Stimulated activated CD4-positive, alpha-beta T cell treated with anti-CD3 and anti-CD28 coated beads, Interleukin-15, amount 100 ng/mL, for 48 hours (primary cell): ENCODE results near the gene ASPRV1.

ENCODE experiments used
- DNase-seq, 2 donors: peaks; one replicate each; pipeline ENCODE4 v3.0.0-alpha.2; 2020; ENCODE audit warnings: low read depth in 2 of 2

Gene ASPRV1

GRCh38 chr2:69940691-69941090, 20.7 kb downstream of the ASPRV1 start:
- no peak for DNase-seq

GRCh38 chr2:69939722-69940121, 21.7 kb downstream of the ASPRV1 start:
- no peak for DNase-seq

GRCh38 chr2:69937968-69938367, 23.5 kb downstream of the ASPRV1 start:
- no peak for DNase-seq

GRCh38 chr2:69936906-69937305, 24.5 kb downstream of the ASPRV1 start:
- no peak for DNase-seq

GRCh38 chr2:69935011-69935410, 26.4 kb downstream of the ASPRV1 start:
- no peak for DNase-seq

- no peak for DNase-seq
Observed at GRCh38 chr2:69934614-69934908, 26.9 kb downstream of the ASPRV1 start.

- no peak for DNase-seq
Observed at GRCh38 chr2:69933839-69934613, 27.4 kb downstream of the ASPRV1 start.

GRCh38 chr2:69933254-69933828, 28.1 kb downstream of the ASPRV1 start:
- DNase-seq = no peak

GRCh38 chr2:69932596-69932922, 28.9 kb downstream of the ASPRV1 start:
- no peak for DNase-seq

- no peak for DNase-seq
Observed at GRCh38 chr2:69931832-69932595, 29.4 kb downstream of the ASPRV1 start.

GRCh38 chr2:69926849-69927515, 34.4 kb downstream of the ASPRV1 start:
- DNase-seq = no peak

- no peak for DNase-seq
Observed at GRCh38 chr2:69923116-69923515, 38.3 kb downstream of the ASPRV1 start.

GRCh38 chr2:69918401-69918800, 43.0 kb downstream of the ASPRV1 start:
- no peak for DNase-seq

GRCh38 chr2:69917852-69918251, 43.6 kb downstream of the ASPRV1 start:
- no peak for DNase-seq

- DNase-seq = no peak
Observed at GRCh38 chr2:69916106-69916505, 45.3 kb downstream of the ASPRV1 start.

- DNase-seq = no peak
Observed at GRCh38 chr2:69914950-69915945, 46.2 kb downstream of the ASPRV1 start, which contains the start of gene MXD1. MXD1 (plus strand) TSS chr2:69915109; CDS start chr2:69915331, 222 bp downstream.

GRCh38 chr2:69914164-69914949, 47.1 kb downstream of the ASPRV1 start:
- peak; percentile 100 for DNase-seq

- no peak for DNase-seq
Observed at GRCh38 chr2:69911985-69912563, 49.4 kb downstream of the ASPRV1 start.
